Sigmoid colon (tissue), 7 donors: ENCODE results near the gene GPC6. TPM values are rescaled to one million over a fixed set of nuclear protein-coding genes. Genes with fewer than 3 reads are reported as not detected.

Experiments
- DNase-seq: peaks from one replicate; pipeline ENCODE4 v3.0.0-alpha.2; 2019
- H3K27ac ChIP-seq, 4 donors: fragments of 200-600 bp; sonication (generic); one replicate each; pipeline ENCODE4 v1.5.1; 2016 to 2019; ENCODE audit warnings: mild to moderate bottlenecking in 1 of 4
- H3K27me3 ChIP-seq, 3 donors: fragments of 200-600 bp; sonication (generic); one replicate each; pipeline ENCODE4 v1.5.1; 2019; ENCODE audit warnings: mild to moderate bottlenecking in 1 of 3
- H3K36me3 ChIP-seq, 4 donors: fragments of 200-600 bp; sonication (generic); one replicate each; pipeline ENCODE4 v1.5.1; 2016 to 2019
- H3K4me1 ChIP-seq, 4 donors: fragments of 200-600 bp; sonication (generic); one replicate each; pipeline ENCODE4 v1.5.1; 2017 to 2019
- H3K4me3 ChIP-seq, 4 donors: fragments of 200-600 bp; sonication (generic); one replicate each; pipeline ENCODE4 v1.5.1; 2017 to 2019; ENCODE audit warnings: mild to moderate bottlenecking in 2 of 4, moderate library complexity in 1 of 4
- H3K9me3 ChIP-seq, 4 donors: fragments of 200-600 bp in 3 of 4; sonication (generic) in 3 of 4; one replicate each; pipeline versions ENCODE4 v1.5.1 to v1.6.1; 2013 to 2019
- CTCF ChIP-seq, 4 experiments: fragments of 450-650 bp in 3 of 4; fragments of 200-600 bp in 1 of 4; IDR thresholded peaks; one replicate each; pipeline ENCODE4 v1.5.1; 2016 to 2019; ENCODE audit warnings: antibody characterized with exemption in 4 of 4, mild to moderate bottlenecking in 3 of 4, moderate library complexity in 2 of 4
- EP300 ChIP-seq, 4 donors: sonication (generic); formaldehyde crosslinking; IDR thresholded peaks; one replicate each; pipeline ENCODE4 v1.6.1; 2017; ENCODE audit warnings: antibody characterized with exemption in 4 of 4
- POLR2A ChIP-seq, 2 donors: fragments of 450-650 bp; IDR thresholded peaks; one replicate each; pipeline ENCODE4 v1.6.1; 2016; ENCODE audit warnings: antibody characterized with exemption in 2 of 2, mild to moderate bottlenecking in 2 of 2, moderate library complexity in 2 of 2
- POLR2AphosphoS5 ChIP-seq, 4 donors: sonication (generic); formaldehyde crosslinking; IDR thresholded peaks; one replicate each; pipeline ENCODE4 v1.6.1; 2017; ENCODE audit warnings: antibody characterized with exemption in 4 of 4
- WGBS, 2 donors: extraction: QIAGEN DNeasy Blood & Tissue Kit; methylation state at CpG; one replicate each; pipeline ENCODE4 v1.1.7; 2013; 5-methylcytosine and 5-hydroxymethylcytosine counted together
- intact Hi-C: fragments of 100-400 bp; cut with DNase I; formaldehyde crosslinking; loops from one replicate; pipeline ENCODE4 v1.15.1; 2023
- polyA plus RNA-seq, 3 donors: library from polyadenylated mRNA; stranded (reverse); fragments of 200-250 nt; gene quantifications; one replicate each; pipeline ENCODE4 v1.2.3, GENCODE V29; 2013
- total RNA-seq, 4 donors: library from RNA; depleted of rRNA; stranded (reverse); fragments of >200 nt; gene quantifications; one replicate each; pipeline ENCODE4 v1.1.0, GENCODE V29; 2016
- donor health status: healthy with polysubstance abuse.
- donor health status: Bipolar disorder and iron deficiency.
- donor health status: healthy.

GPC6 gene
- total and polyA plus RNA-seq, 7 donors: 0.23 to 27.5 (median 14.4) TPM

GRCh38 chr13:93577105-93577504 is 350.5 kb downstream of the GPC6 start:
- WGBS, 2 donors: 63 to 86% methylated on average over 2 of the region's 2 CpGs
- no peaks in the 10 kb centered on the region for H3K36me3 ChIP-seq
- H3K9me3 ChIP-seq: no peaks in the 10 kb centered on the region
- intact Hi-C loops: no loop called here
- no peak overlapping the region for H3K27ac ChIP-seq
- no peak for DNase-seq
- no peak overlapping the region for H3K4me3 ChIP-seq
- H3K27me3 ChIP-seq: no peaks in the 10 kb centered on the region
- no peaks in the 10 kb centered on the region for H3K4me1 ChIP-seq
- no peak for TF ChIP-seq CTCF (IDR thresholded peaks at IDR 0.05)
- no peak for TF ChIP-seq POLR2AphosphoS5 (IDR thresholded peaks at IDR 0.05)
- no peak for TF ChIP-seq POLR2A (IDR thresholded peaks at IDR 0.05)
- TF ChIP-seq EP300 (IDR thresholded peaks at IDR 0.05): no peak

GRCh38 chr13:93589788-93590187 is 363.2 kb downstream of the GPC6 start:
- no peaks in the 10 kb centered on the region for H3K27me3 ChIP-seq
- no peak overlapping the region for H3K4me3 ChIP-seq
- no peak overlapping the region for H3K27ac ChIP-seq
- no peaks in the 10 kb centered on the region for H3K9me3 ChIP-seq
- DNase-seq: no peak
- no peaks in the 10 kb centered on the region for H3K4me1 ChIP-seq
- TF ChIP-seq POLR2A (IDR thresholded peaks at IDR 0.05) (no peak), CTCF (IDR thresholded peaks at IDR 0.05) (no peak), EP300 (IDR thresholded peaks at IDR 0.05) (no peak), POLR2AphosphoS5 (IDR thresholded peaks at IDR 0.05) (no peak)
- H3K36me3 ChIP-seq: no peaks in the 10 kb centered on the region
- intact Hi-C loops: no loop called here

- Histone ChIP-seq H3K36me3 (no peaks in the 10 kb centered on the region), H3K27ac (no peak overlapping the region), H3K4me3 (no peak overlapping the region), H3K27me3 (no peaks in the 10 kb centered on the region), H3K4me1 (no peaks in the 10 kb centered on the region), H3K9me3 (no peaks in the 10 kb centered on the region)
- TF ChIP-seq POLR2A (IDR thresholded peaks at IDR 0.05) (no peak), EP300 (IDR thresholded peaks at IDR 0.05) (no peak), POLR2AphosphoS5 (IDR thresholded peaks at IDR 0.05) (no peak), CTCF (IDR thresholded peaks at IDR 0.05) (no peak)
- DNase-seq: no peak
- 70 to 75% methylated on average over 2 of the region's 2 CpGs for WGBS, 2 donors
- intact Hi-C loops: no loop called here
Measured at GRCh38 chr13:93603043-93603442, 376.4 kb downstream of the GPC6 start.

- DNase-seq: no peak
- no peaks in the 10 kb centered on the region for H3K36me3 ChIP-seq
- no peak overlapping the region for H3K27ac ChIP-seq
- no peak overlapping the region for H3K4me3 ChIP-seq
- no peaks in the 10 kb centered on the region for H3K4me1 ChIP-seq
- intact Hi-C loops: no loop called here
- 71 to 79% methylated on average over 1 of the region's 1 CpG for WGBS, 2 donors
- no peaks in the 10 kb centered on the region for H3K9me3 ChIP-seq
- TF ChIP-seq POLR2AphosphoS5 (IDR thresholded peaks at IDR 0.05) (no peak), EP300 (IDR thresholded peaks at IDR 0.05) (no peak), CTCF (IDR thresholded peaks at IDR 0.05) (no peak), POLR2A (IDR thresholded peaks at IDR 0.05) (no peak)
- H3K27me3 ChIP-seq: no peaks in the 10 kb centered on the region
Measured at GRCh38 chr13:93614776-93615175, 388.2 kb downstream of the GPC6 start.

GRCh38 chr13:93620181-93620765 is 393.7 kb downstream of the GPC6 start:
- no peak for DNase-seq
- WGBS, 2 donors: 59 to 75% methylated on average over 2 of the region's 2 CpGs
- Histone ChIP-seq H3K4me1 (no peaks in the 10 kb centered on the region), H3K27ac (no peak overlapping the region), H3K27me3 (no peaks in the 10 kb centered on the region), H3K4me3 (no peak overlapping the region), H3K36me3 (no peaks in the 10 kb centered on the region), H3K9me3 (no peaks in the 10 kb centered on the region)
- intact Hi-C loops: no loop called here
- TF ChIP-seq EP300 (IDR thresholded peaks at IDR 0.05) (no peak), POLR2A (IDR thresholded peaks at IDR 0.05) (no peak), CTCF (IDR thresholded peaks at IDR 0.05) (no peak), POLR2AphosphoS5 (IDR thresholded peaks at IDR 0.05) (no peak)
